Measurements from ENCODE around the gene RNF20.

Gene RNF20

GRCh38 chr9:101574731-101575333 lies 41.2 kb downstream of the RNF20 start:
- Histone ChIP-seq H3F3A (ENCODE audit: low read depth) (no peaks in the 10 kb centered on the region), H3K4me1 (ENCODE audit: insufficient read depth, low read length, poor library complexity, severe bottlenecking) (no peaks in the 10 kb centered on the region), H3K9ac (ENCODE audit: low read depth, low read length, poor library complexity, severe bottlenecking) (no peak overlapping the region), H4K20me1 (ENCODE audit: insufficient read depth, low read length, poor library complexity, severe bottlenecking) (no peaks in the 10 kb centered on the region), H3K27me3 (ENCODE audit: insufficient read depth, low read length, poor library complexity, severe bottlenecking) (no peaks in the 10 kb centered on the region), H3K36me3 (ENCODE audit: insufficient read depth, low read length) (no peaks in the 10 kb centered on the region), H3K4me2 (ENCODE audit: low read depth, low read length, poor library complexity, severe bottlenecking) (no peak overlapping the region), H3K9me2 (replicated peaks; ENCODE audit: low read depth, low read length) (no peaks in the 10 kb centered on the region), H3K9me3 (ENCODE audit: insufficient read depth, low read depth, low read length) (no peaks in the 10 kb centered on the region), H2AFZ (ENCODE audit: low read length) (no peak overlapping the region), H3K4me3 (ENCODE audit: low read length, poor library complexity, severe bottlenecking) (no peak overlapping the region), H3K79me2 (ENCODE audit: insufficient read depth, low read length) (no peaks in the 10 kb centered on the region)
- no peak for TF ChIP-seq EZH2phosphoT487 (IDR thresholded peaks at IDR 0.05; ENCODE audit: borderline replicate concordance)

- no peaks in the 10 kb centered on the region for H3K4me1 ChIP-seq (ENCODE audit: insufficient read depth, low read length, poor library complexity, severe bottlenecking)
- no peaks in the 10 kb centered on the region for H3K9me2 ChIP-seq (replicated peaks; ENCODE audit: low read depth, low read length)
- H2AFZ ChIP-seq (ENCODE audit: low read length), result no peak overlapping the region
- H4K20me1 ChIP-seq (ENCODE audit: insufficient read depth, low read length, poor library complexity, severe bottlenecking), result no peaks in the 10 kb centered on the region
- H3K79me2 ChIP-seq (ENCODE audit: insufficient read depth, low read length), result no peaks in the 10 kb centered on the region
- no peak overlapping the region for H3K9ac ChIP-seq (ENCODE audit: low read depth, low read length, poor library complexity, severe bottlenecking)
- no peaks in the 10 kb centered on the region for H3K36me3 ChIP-seq (ENCODE audit: insufficient read depth, low read length)
- no peaks in the 10 kb centered on the region for H3F3A ChIP-seq (ENCODE audit: low read depth)
- TF ChIP-seq CTCF (conservative IDR thresholded peaks at IDR 0.05; ENCODE audit: low read length), result no peak
- no peak for TF ChIP-seq EZH2phosphoT487 (IDR thresholded peaks at IDR 0.05; ENCODE audit: borderline replicate concordance)
- no peaks in the 10 kb centered on the region for H3K27me3 ChIP-seq (ENCODE audit: insufficient read depth, low read length, poor library complexity, severe bottlenecking)
- H3K4me2 ChIP-seq (ENCODE audit: low read depth, low read length, poor library complexity, severe bottlenecking), result no peak overlapping the region
- H3K4me3 ChIP-seq (ENCODE audit: low read length, poor library complexity, severe bottlenecking), result no peak overlapping the region
- no peaks in the 10 kb centered on the region for H3K9me3 ChIP-seq (ENCODE audit: insufficient read depth, low read depth, low read length)
These were observed 44.7 kb downstream of the RNF20 start for GRCh38 chr9:101578378-101578777.

- Histone ChIP-seq H3K4me2 (ENCODE audit: low read depth, low read length, poor library complexity, severe bottlenecking) (no peak overlapping the region), H3K27me3 (ENCODE audit: insufficient read depth, low read length, poor library complexity, severe bottlenecking) (no peaks in the 10 kb centered on the region), H3K9me2 (replicated peaks; ENCODE audit: low read depth, low read length) (no peaks in the 10 kb centered on the region), H3K4me1 (ENCODE audit: insufficient read depth, low read length, poor library complexity, severe bottlenecking) (no peaks in the 10 kb centered on the region), H3K36me3 (ENCODE audit: insufficient read depth, low read length) (no peaks in the 10 kb centered on the region), H3K4me3 (ENCODE audit: low read length, poor library complexity, severe bottlenecking) (no peak overlapping the region), H3K9me3 (ENCODE audit: insufficient read depth, low read depth, low read length) (no peaks in the 10 kb centered on the region), H2AFZ (ENCODE audit: low read length) (no peak overlapping the region), H3K79me2 (ENCODE audit: insufficient read depth, low read length) (no peaks in the 10 kb centered on the region), H3F3A (ENCODE audit: low read depth) (no peaks in the 10 kb centered on the region), H4K20me1 (ENCODE audit: insufficient read depth, low read length, poor library complexity, severe bottlenecking) (no peaks in the 10 kb centered on the region), H3K9ac (ENCODE audit: low read depth, low read length, poor library complexity, severe bottlenecking) (no peak overlapping the region)
- no peak for TF ChIP-seq CTCF (conservative IDR thresholded peaks at IDR 0.05; ENCODE audit: low read length)
- no peak for TF ChIP-seq EZH2phosphoT487 (IDR thresholded peaks at IDR 0.05; ENCODE audit: borderline replicate concordance)
These were observed 46.3 kb downstream of the RNF20 start for GRCh38 chr9:101579711-101580545.
